Liver (tissue), 3 donors: ENCODE measurements around the gene JAM2.

Experiments used
- CTCF ChIP-seq: fragments of 150-350 bp; IDR thresholded peaks from 2 replicates; pipeline ENCODE4 v1.5.1; 2017; ENCODE audit warnings: improper control_type of control experiment, low read depth, low read length; ENCODE audit not compliant: missing input control
- EGR1 ChIP-seq, 2 donors: IDR thresholded peaks; 2 replicates each; pipeline ENCODE4 v1.6.1; 2016 to 2018; ENCODE audit warnings: antibody characterized with exemption in 2 of 2, low read depth in 2 of 2
- GABPA ChIP-seq, 2 donors: IDR thresholded peaks in 1 of 2; conservative IDR thresholded peaks in 1 of 2; 2 replicates each; pipeline ENCODE4 v1.6.1; 2016; ENCODE audit warnings: antibody characterized with exemption in 2 of 2, mild to moderate bottlenecking in 1 of 2, moderate library complexity in 1 of 2
- HNF4G ChIP-seq: IDR thresholded peaks from 2 replicates; pipeline ENCODE4 v1.6.1; 2016; ENCODE audit warnings: antibody characterized with exemption
- TAF1 ChIP-seq: conservative IDR thresholded peaks from 2 replicates; pipeline ENCODE4 v1.6.1; 2016; ENCODE audit warnings: antibody characterized with exemption, mild to moderate bottlenecking
- donor health status: healthy.
- donor health status: healthy.

DNA sequence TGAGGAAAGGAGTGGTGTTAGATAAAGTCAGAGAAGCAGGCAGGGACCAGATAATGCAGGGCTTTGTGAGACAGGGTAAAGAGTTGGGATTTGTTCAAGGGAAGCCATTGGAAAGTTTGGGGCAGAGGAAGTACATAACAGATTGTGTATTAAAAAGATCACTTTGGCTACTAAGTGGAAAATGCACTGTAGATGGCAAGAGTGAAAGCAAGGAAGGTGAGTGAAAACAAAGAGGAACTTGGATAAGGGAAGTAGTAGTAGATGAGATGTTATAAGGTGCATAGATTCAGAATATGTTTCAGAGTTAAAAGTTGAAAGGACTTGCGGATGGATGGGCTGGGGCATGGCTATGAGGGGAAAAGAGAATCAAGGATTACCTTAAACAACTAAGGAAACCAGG is 49.2 kb upstream of the JAM2 start:
- TF ChIP-seq HNF4G (no peak), EGR1 (IDR thresholded peaks at IDR 0.05; ENCODE audit: low read depth in 2 of 2) (no peak), CTCF (no peak), GABPA (IDR thresholded peaks at IDR 0.05 in 1 of 2, conservative IDR thresholded peaks at IDR 0.05 in 1 of 2) (no peak), TAF1 (no peak)
